Measurements from ENCODE around the gene MBTPS1. TPM values are rescaled to one million over a fixed set of nuclear protein-coding genes. Genes with fewer than 3 reads are reported as not detected.

MBTPS1 gene
- total and polyA plus RNA-seq, 2 experiments from 2014 or later = 18.1 to 49.3 TPM

GRCh38 chr16:84088695-84089395 lies 27.9 kb downstream of the MBTPS1 start (continued):
- TF ChIP-seq ZNF462 (CRISPR knock-in tag; IDR thresholded peaks at IDR 0.05) = no peak
- no peak for TF ChIP-seq NANOG (IDR thresholded peaks at IDR 0.05; ENCODE audit: borderline replicate concordance)
- TF ChIP-seq ZNF114 (CRISPR knock-in tag; IDR thresholded peaks at IDR 0.05) = no peak
- no peak for TF ChIP-seq ZNF331 (CRISPR knock-in tag; IDR thresholded peaks at IDR 0.05; ENCODE audit: low read depth)
- no peak for TF ChIP-seq POLR2AphosphoS5 (IDR thresholded peaks at IDR 0.05; ENCODE audit: low read depth)
- TF ChIP-seq ETS1 (IDR thresholded peaks at IDR 0.05) = no peak
- no peak for TF ChIP-seq EZH2phosphoT487 (IDR thresholded peaks at IDR 0.05; ENCODE audit: unreplicated experiment)

- H3K27ac Mint-ChIP-seq = no peak overlapping the region
- H3K27me3 ChIP-seq (ENCODE audit: insufficient read depth) = no peaks in the 10 kb centered on the region
- no peak for DNase-seq (ENCODE audit: low spot score)
- peaks cover 9% of the 10 kb centered on the region for H4K20me1 ChIP-seq (replicated peaks; ENCODE audit: insufficient read depth)
- no peak overlapping the region for H3K27ac ChIP-seq (ENCODE audit: low read depth)
- no peak overlapping the region for H2AFZ ChIP-seq
- H3K4me2 ChIP-seq = no peak overlapping the region
- H3K4me3 Mint-ChIP-seq = no peak overlapping the region
- no peaks in the 10 kb centered on the region for H3K4me1 ChIP-seq (ENCODE audit: insufficient read depth)
- H3K79me2 ChIP-seq (replicated peaks; ENCODE audit: insufficient read depth) = no peaks in the 10 kb centered on the region
- H3K9me2 ChIP-seq (ENCODE audit: insufficient read depth) = no peaks in the 10 kb centered on the region
- no peak for ATAC-seq
- H3K9me3 Mint-ChIP-seq = no peaks in the 10 kb centered on the region
- H3K36me3 Mint-ChIP-seq (ENCODE audit: low read depth) = peaks cover 54% of the 10 kb centered on the region
- H3K4me3 ChIP-seq = no peak overlapping the region
- TF ChIP-seq POLR2AphosphoS5 (IDR thresholded peaks at IDR 0.05; ENCODE audit: low read depth) = no peak
- H3K27me3 Mint-ChIP-seq (ENCODE audit: insufficient read depth, low read depth, poor library complexity) = peaks cover 1% of the 10 kb centered on the region
- H3K4me1 Mint-ChIP-seq = no peaks in the 10 kb centered on the region
- H3F3A ChIP-seq (replicated peaks; ENCODE audit: low read depth) = no peaks in the 10 kb centered on the region
- peaks cover 27% of the 10 kb centered on the region for H3K36me3 ChIP-seq (ENCODE audit: insufficient read depth)
Measured at GRCh38 chr16:84087466-84088151, 29.1 kb downstream of the MBTPS1 start.

Measured in GM23338 (cell line).